Ecto neural progenitor cell (in vitro differentiated cells): ENCODE measurements around the gene GPC2.
A peak's percentile ranks its signal among the peaks of the same experiment; 100 is the strongest.
"Not testable (repeated sequence)": the region's sequence is repeated elsewhere in the genome, so short reads cannot be mapped to it uniquely, and the experiment has no call there.

ENCODE experiments used
- DNase-seq: peaks from one replicate; pipeline ENCODE4 v3.0.0-alpha.2; 2018; ENCODE audit warnings: low spot score

GPC2 gene

DNA sequence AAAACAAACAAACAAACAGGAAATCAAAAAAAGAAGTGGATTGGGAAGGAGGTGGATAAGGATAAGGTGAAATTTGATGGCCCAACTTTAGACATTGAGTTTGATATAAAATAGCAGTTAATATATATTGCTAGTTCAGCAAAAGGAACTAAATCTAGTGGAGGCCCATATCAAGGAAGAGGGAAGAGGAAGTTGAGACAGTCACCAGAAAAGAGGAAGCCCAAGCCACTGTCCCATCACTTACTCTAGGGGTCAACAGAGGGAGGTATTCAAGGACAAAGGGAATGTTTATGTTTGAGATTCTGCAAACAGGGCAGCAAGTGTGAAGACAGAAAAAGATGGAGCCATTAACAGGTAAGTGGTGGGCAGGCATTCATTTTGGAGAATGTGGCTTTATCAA lies 24.8 kb downstream of the GPC2 start:
- DNase-seq = no peak

DNA sequence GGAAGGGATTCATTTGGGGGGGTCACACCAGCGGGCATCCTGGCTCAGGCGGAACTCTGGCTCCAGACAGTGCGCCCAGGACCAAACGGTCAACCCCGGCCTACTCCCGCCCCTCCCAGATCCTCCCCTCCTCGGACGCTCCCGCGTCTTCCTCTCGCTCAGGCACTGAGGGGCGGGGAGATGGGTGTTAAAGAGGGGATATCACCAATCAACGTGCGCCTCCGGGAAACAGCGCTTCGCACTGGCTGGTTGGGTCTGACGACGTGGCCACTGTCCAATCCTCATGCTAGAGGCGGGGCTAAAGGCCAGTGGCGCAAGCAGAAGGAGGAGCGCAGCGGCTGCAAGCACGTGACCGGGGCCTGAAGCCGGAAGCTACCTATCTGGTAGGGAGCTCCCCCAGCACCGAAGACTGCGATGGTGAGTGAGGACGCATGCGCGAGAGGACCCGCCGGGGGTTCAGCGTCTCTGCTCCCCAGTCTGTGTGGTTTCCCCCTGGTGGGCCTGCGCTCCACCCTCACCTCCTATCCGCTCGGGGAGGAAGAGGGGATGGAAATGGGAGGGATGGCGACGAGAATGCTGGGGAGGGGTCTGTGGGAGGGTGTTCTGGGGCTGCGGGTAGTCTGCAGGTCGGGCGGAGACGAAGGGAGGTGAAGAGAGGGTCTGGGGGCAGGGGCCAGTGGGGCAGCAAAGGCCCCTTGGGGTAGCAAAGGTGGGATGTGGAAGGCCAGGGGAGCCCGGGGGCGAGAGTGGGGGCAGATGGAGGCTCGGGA lies 28.4 kb downstream of the GPC2 start, which contains the start of gene LAMTOR4:
Gene LAMTOR4, plus strand, starts transcription at position 360 of the 770 bp plus-strand sequence. Its CDS starts 55 bp downstream, at position 415.
- DNase-seq = peak; percentile 98

DNA sequence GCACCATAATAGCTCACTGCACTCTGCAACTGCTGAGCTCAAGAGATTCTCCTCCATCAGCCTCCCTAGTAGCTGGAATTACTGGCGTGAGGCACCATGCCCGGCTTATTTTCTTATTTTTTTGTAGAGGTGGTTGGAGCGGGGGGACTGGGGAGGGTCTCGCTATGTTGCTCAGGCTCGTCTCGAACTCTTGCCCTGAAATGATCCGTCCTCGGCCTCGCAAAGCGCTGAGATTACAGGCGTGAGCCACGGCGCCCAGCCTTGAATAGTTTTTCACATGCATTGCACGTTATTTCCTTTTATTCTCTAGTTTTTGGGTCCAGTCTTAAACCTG lies 29.0 kb downstream of the GPC2 start:
- DNase-seq = no peak

DNA sequence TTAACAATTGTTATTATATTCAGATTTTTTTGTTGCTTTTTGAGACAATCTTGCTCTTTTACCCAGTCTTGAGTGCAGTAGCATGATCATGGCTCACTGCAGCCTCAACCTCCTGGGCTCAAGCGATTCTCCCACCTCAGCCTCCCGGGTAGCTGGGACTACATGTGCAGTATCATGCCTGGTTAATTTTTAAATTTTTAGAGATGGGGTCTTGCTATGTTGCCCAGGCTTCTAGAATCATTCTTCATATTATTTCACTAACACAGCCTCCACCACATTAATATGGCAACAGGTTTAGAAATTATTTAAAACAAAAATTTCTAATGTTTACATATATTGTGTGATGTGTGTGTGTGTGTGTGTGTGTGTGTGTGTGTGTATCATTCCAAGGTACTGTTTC lies 29.9 kb downstream of the GPC2 start:
- no peak for DNase-seq

DNA sequence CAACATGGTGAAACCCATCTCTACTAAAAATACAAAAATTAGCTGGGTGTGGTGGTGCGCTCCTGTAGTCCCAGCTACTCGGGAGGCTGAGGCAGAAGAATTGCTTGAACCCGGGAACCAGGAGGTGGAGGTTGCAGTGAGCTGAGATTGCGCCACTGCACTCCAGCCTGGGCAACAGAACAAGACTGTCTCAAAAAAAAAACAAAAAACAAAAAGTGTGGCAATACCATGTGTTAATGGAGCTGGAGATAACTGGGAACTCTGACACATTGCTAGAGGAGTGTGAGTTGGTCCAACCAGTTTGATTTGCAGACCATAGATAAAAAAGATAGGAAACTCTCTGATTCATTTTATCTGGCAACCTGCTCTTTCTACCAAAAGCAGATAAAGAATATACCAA lies 30.8 kb downstream of the GPC2 start:
- not testable (repeated sequence) for DNase-seq

DNA sequence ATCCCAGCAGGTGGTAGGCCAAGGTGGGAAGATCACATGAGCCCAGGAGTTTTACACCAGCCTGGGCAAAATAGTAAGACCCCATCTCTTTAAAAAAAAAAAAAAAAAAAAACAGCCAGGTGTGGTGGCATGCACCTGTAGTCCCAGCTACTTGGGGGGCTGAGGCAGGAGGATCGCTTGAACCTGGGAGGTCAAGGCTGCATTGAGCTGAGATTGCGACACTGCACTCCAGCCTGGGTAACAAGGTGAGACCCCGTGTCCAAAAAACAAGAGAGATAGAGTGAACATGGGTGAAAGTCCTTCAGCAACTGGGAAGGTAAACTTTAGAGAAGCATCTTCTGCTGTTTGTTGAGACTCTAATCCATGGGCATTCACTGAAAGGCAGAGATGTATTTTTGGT lies 34.7 kb downstream of the GPC2 start:
- no peak for DNase-seq

DNA sequence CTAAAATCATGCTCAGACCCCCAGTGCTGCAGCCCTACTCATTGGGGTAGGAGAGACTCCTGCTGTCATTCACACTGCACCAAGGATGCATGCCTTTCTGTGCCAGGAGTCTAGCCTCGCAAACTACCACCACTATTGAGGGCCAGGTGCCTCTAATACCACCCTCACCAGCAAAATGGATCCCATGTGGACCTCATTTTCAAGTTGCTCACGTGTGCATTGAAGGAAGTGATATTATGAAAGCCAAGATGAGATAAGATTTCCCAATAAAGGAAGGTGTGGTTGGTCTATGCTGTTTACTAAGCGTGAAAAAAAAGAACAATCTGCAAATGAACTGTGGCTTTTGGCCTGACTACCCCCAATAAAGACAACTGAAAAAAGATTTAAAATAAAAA lies 35.6 kb downstream of the GPC2 start:
- DNase-seq = no peak

DNA sequence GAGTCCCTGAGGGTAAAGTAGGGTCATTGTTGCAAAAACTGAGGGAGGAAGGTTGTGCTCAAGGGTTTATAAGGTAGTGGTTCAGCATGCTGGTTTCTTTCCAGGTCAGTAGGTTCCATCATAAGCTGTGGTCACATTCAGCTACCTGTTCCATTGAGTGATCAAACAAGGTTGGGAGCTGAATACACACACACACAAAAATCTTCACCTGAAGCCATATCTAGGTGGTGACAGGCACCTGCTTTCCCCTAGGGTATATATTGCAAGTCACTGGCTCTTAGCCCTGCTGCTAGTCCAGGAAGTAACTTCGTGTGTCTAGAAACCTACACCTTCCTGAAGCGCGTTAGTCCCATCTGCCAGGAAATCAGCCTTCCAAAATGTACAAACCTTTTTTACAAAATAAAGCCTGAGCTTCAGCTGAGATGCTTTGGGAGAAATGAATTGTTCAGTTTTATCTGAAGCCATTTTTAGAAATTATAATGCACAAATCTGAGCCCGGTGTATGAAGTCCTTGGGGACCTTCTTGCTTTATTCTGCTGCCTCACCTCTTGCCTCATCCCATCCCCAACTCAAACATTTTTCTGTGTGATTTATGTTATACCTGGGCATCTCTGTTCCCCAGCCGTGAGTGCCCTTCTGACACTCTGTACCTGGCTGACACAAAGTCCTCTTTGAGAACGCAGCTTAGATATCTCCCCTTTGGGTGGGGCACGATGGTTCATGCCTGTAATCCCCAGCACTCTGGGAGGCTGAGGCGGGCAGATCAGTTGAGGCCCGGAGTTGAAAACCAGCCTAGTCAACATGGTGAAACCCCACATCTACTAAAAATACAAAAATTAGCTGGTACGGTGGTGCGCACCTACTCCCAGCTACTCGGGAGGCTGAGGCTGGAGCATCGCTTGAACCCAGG lies 39.1 kb downstream of the GPC2 start:
- no peak for DNase-seq

DNA sequence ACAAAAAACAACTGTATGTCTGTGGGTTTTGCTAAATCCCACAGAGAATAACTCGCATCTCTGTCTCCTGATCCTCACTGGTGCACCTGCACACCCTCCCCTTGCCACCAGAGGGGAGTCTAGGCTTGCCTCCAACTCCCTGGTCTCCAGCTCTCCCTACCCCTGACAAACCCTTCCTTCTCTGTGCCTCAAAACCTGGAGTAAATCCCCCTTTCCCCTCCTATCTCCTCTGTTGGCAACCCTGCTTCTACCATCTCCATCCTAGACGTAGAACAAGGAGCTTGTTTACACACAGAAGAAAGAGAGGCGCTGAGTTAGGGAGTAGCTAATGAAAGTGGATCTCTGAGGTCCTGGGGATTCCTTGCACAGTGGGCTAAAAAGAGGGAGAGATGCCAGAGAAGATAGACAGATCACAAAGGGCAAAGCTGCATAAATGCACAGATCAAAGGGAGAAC lies 44.5 kb downstream of the GPC2 start:
- DNase-seq = peak; percentile 77

DNA sequence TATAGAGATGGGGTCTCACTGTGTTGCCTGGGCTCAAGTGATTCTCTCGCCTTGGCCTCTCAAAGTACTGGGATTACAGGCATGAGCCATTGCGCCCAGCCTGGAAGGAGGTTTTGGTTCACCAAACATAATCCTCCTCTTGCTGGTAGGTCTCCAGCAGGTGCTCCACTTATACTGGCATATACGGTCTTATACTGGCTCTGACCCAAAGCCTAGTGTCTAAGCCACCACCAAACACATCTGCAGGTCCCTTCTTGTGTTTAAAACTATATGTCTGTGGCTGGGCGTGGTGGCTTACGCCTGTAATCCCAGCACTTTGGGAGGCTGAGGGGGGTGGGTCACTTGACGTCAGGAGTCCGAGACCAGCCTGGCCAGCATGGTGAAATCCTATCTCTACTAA lies 45.1 kb downstream of the GPC2 start:
- no peak for DNase-seq

DNA sequence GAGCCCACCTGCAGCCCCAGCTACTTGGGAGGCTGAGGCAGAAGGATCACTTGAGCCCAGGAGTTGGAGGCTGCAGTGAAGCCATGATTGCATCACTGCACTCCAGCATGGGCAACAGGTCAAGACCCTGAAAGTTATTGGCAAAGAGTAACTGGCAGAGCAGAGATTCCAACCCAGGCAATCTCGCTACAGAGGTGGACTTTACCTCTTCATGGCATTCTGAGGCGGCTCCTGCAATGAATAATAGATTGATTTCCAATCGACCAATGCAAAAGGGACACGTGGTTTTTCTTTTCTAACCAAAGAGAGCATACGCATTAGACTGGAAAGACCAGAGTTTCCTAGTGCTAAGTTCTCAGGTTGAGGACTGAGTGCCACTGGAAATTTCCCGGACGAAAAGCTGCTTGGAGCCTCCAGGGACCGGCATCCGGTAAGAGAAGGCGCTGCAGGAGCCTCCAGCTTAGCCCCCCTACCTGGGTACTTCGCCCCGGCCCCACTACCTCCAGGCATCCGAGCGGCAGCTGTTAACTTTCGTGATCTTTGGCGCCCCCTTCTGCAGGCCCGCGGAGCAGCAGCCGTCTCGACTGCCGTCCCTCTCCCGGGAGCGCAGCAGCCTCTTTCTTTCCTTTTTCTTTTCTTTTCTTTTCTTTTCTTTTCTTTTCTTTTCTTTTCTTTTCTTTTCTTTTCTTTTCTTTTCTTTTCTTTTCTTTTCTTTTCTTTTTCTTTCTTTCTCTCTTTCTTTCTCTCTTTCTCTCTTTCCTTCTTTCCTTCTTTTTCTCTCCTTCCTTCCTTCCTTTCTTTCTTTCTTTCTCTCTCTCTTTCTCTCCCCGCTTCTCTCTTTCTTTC lies 46.4 kb downstream of the GPC2 start:
- DNase-seq = peak; percentile 90

DNA sequence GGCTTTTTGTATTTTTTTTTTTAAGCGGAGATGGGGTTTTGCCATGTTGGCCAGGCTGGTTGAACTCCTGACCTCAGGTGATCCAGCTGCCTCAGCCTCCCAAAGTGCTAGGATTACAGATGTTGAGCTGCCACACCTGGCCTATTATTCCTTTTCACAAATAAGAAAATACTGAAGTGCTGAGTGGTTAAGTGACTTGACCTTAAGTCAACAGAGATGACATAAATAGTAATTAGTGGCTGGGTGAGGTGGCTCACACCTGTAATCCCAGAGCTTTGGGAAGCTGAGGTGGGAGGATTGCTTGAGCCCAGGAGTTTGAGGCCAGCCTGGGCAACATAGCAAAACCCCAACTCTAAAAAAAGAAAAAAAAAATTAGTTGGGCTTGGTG lies 47.0 kb downstream of the GPC2 start:
- DNase-seq = not testable (repeated sequence)

DNA sequence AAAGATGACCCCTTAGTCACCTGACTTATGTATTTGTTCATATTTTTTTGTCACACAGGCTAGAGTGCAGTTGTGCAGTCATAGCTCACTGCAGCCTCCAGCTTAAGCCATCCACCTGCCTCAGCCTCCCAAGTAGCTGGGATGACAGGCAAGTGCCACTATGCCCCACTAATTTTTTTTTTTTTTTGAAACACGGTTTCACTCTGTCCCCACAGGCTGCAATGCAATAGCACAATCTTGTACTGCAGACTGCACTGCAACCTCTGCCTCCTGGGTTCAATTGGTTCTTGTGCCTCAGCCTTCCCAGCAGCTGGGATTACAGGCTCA lies 48.6 kb downstream of the GPC2 start:
- no peak for DNase-seq

DNA sequence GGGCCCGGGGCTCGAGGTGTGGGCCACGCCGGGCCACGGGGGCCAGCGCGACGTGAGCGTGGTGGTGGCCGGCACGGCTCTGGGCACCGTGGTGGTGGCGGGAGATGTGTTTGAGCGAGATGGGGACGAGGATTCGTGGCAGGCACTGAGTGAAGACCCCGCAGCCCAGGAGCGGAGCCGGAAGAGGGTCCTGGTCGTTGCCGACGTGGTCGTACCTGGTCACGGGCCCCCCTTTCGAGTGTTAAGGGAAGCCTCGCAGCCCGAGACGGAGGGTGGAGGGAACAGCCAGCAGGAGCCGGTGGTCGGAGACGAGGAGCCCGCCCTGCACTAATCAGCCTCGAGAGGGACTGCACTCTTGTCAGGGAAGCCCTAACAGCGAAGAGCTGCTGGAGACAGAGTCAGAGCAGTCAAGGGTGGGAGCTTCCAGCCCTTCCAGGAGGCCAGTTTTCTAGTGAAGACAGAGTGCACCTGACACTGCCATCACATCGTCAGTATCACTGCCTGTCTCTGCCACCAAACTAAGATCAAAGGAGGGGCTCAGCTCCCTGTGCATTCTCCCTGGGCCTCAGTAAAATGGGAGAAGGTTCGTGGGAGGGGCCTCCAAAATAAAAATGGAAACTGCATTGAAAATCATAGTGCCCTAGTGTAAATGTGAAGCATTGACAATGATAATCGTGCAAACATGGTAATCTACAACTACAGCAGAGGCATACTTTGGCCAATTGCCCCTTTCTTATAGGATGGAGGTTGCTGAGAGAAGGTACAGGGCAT lies 49.1 kb downstream of the GPC2 start:
- no peak for DNase-seq

DNA sequence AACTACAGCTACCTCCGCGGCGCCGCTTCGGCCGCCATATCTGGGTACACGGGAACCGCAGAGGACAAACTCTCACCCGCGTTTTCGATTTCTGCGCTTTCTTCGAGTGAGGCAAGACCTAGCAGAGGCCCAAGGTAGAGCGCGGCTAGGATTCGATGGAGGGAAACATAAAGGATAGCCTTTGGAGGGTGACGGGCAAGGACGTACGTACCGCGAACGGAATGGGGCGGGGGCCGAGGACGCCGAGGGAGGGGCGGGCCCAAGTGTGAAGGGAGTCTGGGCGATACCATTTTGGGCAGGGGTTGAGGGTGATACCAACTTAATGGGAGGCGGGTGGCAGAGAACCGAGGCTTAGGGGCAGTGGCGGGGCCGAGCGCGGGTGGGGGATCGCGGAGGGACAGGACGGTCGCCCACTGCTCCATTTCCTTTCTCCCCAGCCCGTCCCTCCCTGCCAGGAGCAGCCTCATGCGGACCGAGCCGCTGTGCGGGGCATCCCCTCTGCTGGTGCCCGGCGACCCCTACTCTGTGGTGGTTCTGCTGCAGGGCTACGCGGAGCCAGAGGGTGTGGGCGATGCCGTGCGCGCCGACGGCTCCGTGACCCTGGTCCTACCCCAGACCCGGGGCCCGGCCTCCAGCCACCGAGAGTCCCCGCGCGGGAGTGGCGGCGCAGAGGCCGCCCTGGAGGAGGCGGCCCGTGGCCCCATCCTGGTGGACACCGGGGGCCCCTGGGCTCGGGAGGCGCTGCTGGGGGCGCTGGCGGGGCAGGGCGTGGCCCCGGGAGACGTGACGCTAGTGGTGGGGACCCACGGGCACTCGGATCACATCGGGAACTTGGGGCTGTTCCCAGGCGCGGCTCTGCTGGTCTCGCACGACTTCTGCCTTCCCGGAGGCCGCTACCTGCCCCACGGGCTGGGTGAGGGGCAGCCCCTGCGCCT lies 50.0 kb downstream of the GPC2 start, which contains the start of gene MBLAC1:
Gene MBLAC1, plus strand, starts transcription at position 37 of the 935 bp plus-strand sequence. Its CDS starts 429 bp downstream, at position 466.
- peak; percentile 91 for DNase-seq

DNA sequence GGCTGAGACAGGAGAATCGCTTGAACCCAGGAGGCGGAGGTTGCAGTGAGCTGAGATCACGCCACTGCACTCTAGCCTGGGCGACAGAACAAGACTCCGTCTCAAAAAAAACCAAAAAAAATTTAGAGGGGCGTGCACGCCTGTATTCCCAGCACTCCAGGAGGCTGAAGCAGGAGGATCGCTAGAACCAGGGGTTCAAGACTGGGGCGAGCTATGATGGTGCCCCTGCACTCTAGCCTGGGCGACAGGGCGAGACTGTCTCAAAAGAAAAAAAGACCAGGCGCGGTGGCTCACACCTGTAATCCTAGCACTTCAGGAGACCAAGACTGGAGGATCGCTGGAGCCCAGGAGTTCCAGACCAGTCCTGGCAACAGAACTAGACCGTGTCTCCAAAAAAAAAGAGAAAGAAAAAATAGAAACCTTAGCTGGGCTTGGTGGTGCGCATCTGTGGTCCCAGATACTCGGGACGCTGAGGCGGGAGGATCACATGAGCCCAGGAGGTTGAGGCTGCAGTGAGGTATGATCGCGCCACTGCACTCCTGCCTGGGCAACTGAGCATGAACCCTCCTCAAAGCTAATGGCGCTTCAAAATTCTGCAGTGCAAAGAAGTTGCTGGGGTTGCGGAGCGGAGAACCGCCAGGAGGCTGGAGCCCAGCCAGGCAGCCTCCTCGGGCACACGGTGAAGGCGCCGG lies 50.8 kb downstream of the GPC2 start:
- no peak for DNase-seq

DNA sequence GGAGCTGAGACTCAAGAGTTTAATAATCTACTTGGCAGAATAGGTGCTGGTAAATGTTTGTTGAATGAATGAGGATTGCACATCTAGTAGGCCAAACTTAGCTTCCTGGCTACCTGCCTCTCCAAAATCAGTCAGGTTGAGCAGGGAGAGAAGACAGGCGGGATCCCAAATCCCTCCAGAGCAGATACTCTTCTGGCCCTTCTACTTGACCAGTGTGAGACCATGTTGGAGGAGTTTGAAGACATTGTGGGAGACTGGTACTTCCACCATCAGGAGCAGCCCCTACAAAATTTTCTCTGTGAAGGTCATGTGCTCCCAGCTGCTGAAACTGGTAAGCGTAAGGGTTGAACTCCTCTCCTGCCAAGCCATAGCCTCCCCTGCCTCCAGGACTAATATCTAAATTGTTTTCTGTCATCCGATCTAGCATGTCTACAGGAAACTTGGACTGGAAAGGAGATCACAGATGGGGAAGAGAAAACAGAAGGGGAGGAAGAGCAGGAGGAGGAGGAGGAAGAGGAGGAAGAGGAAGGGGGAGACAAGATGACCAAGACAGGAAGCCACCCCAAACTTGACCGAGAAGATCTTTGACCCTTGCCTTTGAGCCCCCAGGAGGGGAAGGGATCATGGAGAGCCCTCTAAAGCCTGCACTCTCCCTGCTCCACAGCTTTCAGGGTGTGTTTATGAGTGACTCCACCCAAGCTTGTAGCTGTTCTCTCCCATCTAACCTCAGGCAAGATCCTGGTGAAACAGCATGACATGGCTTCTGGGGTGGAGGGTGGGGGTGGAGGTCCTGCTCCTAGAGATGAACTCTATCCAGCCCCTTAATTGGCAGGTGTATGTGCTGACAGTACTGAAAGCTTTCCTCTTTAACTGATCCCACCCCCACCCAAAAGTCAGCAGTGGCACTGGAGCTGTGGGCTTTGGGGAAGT lies 52.6 kb downstream of the GPC2 start:
- DNase-seq = no peak

DNA sequence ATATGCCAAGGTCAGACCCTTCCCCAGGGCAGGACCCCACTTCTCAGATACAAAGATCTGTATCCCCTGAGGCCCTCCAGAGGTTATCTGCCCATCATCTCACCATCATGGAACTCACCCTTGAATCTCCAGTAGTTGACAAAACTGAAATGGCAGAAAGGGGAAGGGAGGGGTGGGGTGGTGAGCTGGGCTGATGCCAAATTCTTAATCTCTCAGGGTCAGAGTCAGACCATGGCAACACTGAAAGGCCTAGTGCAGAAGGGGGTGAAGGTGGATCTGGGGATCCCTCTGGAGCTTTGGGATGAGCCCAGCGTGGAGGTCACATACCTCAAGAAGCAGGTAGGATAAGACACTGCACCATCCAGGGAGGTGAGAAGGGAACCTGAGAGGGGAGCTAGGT lies 54.6 kb downstream of the GPC2 start:
- DNase-seq = no peak

DNA sequence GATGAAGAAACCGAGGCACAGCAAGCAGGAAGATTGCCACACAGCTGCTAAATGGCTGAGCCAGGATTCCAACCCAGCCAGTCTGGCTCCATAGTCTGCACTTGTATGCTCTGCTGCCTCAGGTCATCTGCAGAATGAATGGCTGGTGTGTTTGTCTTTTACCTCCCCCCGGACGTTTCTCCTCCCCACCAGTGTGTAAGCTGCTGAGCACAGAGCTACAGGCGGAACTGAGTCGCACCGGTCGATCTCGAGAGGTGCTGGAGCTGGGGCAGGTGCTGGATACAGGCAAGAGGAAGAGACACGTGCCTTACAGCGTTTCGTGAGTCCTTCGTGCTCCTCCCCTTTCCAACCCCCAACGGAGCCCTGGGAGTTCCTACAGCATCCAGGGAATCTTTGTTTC lies 55.1 kb downstream of the GPC2 start:
- DNase-seq = no peak
